ENCODE measurements around the gene HEATR5B.

The HEATR5B gene

DNA sequence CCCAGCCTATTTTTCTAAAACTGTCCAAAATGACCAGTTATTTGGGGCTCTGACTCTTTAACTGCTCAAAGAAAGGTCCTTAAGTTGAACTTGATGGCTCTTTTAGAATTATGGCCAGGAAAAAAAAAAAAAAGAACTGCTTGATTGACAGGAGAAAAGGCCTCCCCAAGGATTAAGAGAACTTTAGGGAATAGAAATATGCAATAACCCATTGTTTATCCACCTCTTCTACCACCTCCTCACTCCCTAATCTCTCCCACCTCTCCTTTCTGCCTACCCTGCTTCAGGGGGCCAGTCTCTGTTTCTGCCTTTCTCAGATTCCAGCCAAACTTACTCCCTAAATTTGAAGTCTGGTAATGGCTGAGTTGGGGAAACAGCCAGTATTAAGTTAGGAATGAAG, 112.2 kb downstream of the HEATR5B start:
- DNase-seq (ENCODE audit: insufficient read length, low spot score) (no peak), FAIRE-seq (no peak)
- TF ChIP-seq POLR2AphosphoS5 (IDR thresholded peaks at IDR 0.05; ENCODE audit: low read depth, low read length) (no peak), PAX5 (IDR thresholded peaks at IDR 0.05; ENCODE audit: insufficient read depth, low read length, severe bottlenecking) (no peak), SPI1 (IDR thresholded peaks at IDR 0.05; ENCODE audit: low read depth, low read length) (no peak), POU2F2 (IDR thresholded peaks at IDR 0.05; ENCODE audit: low read depth, low read length) (no peak), TAF1 (IDR thresholded peaks at IDR 0.05; ENCODE audit: low read depth, low read length) (no peak), POLR2A (IDR thresholded peaks at IDR 0.05; ENCODE audit: low read depth, low read length) (no peak)

DNA sequence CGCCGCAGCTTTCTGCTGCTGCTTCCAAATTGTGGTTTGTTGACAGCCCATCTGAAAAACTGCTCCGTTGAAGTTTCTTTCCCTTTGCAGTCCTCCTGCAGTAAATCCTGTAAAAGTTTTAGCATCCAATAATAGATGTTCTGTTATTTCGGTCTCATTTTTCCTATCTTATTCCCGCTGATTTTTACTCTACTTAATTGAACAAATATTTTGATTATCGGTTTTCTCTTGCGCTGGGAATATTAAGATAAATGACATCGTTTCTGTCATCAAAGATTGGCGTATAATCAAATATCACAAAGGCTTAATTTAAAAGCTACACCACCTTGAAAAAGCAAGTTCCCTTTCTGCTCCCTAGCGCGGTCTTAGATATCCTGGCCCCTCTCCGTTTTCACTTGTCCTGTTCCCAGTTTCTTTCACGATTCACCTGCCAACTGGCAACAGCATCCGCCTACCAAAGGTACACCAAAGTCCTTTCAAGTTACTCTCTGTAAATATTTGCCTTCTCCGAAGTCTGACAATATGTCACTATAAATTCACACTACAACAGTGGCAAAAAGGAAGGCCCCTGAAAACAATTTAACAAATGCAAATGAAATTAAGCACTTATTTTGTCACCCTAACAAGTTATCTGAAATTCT, 116.8 kb downstream of the HEATR5B start:
- peak; percentile 26 for FAIRE-seq
- TF ChIP-seq SPI1 (IDR thresholded peaks at IDR 0.05; ENCODE audit: low read depth, low read length) (no peak), POU2F2 (IDR thresholded peaks at IDR 0.05; ENCODE audit: low read depth, low read length) (no peak), TAF1 (IDR thresholded peaks at IDR 0.05; ENCODE audit: low read depth, low read length) (no peak), POLR2AphosphoS5 (IDR thresholded peaks at IDR 0.05; ENCODE audit: low read depth, low read length) (no peak), PAX5 (IDR thresholded peaks at IDR 0.05; ENCODE audit: insufficient read depth, low read length, severe bottlenecking) (no peak), POLR2A (IDR thresholded peaks at IDR 0.05; ENCODE audit: low read depth, low read length) (no peak)
- DNase-seq (ENCODE audit: insufficient read length, low spot score) = no peak

DNA sequence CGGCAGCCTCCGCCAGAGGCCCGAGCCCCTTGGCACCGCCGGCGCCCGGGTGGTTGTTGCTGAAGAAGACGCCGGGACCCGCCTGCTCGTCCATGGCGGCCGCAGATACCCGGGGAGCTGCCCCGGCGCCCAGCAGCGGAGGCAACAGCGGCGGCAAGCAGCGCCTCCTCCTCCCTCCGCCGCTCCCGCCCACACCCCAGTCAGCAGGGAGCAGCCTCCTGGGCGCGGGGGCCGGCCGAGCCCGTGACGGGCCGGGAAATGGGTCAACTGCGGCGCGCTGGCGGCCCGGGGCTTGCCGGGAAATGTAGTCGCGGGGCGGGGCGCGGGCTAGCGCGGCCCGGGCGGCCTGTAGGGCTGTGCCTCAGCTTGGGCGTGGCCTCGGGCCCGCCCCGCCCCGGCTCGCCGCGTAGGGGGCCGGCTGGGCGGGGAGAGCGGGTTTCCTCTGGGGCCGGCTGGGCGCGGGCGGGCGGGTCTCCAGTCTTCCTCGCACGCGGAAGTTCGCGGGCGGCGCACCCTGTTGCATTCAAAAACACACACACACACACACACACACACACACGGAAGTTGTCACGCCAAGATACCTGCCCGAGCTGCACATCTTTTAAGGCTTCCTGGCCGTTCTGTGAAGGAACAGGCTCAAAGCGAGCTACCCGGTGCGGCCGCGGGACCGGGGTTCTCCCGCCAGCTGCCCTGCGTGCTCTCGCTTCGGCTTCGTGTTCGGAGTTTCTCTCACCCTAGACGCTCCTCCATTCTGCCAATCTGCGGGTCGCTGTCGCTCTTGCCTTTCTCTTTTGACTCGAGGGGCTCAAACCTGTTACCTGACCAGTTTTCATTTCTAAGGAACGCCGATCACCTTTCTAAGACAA, 117.6 kb downstream of the HEATR5B start, which contains the start of gene STRN:
STRN (minus strand) TSS at position 167 of the 866 bp plus-strand sequence; CDS start at position 94, 73 bp downstream.
- FAIRE-seq (peak; percentile 96), DNase-seq (ENCODE audit: insufficient read length, low spot score) (peak; percentile 95)
- TF ChIP-seq TAF1 (IDR thresholded peaks at IDR 0.05; ENCODE audit: low read depth, low read length) = peak; percentile 66; the same call in 1 of the 2 replicates
- TF ChIP-seq SPI1 (IDR thresholded peaks at IDR 0.05; ENCODE audit: low read depth, low read length) = 0 out of 2 replicates have a peak, but pooled peaks have one; percentile 2
- TF ChIP-seq PAX5 (IDR thresholded peaks at IDR 0.05; ENCODE audit: insufficient read depth, low read length, severe bottlenecking) = peak; percentile 9
- TF ChIP-seq POLR2A (IDR thresholded peaks at IDR 0.05; ENCODE audit: low read depth, low read length) = peak; percentile 84
- peak; percentile 85 for TF ChIP-seq POLR2AphosphoS5 (IDR thresholded peaks at IDR 0.05; ENCODE audit: low read depth, low read length)
- peak; percentile 72; the same call in 1 of the 2 replicates for TF ChIP-seq POU2F2 (IDR thresholded peaks at IDR 0.05; ENCODE audit: low read depth, low read length)

DNA sequence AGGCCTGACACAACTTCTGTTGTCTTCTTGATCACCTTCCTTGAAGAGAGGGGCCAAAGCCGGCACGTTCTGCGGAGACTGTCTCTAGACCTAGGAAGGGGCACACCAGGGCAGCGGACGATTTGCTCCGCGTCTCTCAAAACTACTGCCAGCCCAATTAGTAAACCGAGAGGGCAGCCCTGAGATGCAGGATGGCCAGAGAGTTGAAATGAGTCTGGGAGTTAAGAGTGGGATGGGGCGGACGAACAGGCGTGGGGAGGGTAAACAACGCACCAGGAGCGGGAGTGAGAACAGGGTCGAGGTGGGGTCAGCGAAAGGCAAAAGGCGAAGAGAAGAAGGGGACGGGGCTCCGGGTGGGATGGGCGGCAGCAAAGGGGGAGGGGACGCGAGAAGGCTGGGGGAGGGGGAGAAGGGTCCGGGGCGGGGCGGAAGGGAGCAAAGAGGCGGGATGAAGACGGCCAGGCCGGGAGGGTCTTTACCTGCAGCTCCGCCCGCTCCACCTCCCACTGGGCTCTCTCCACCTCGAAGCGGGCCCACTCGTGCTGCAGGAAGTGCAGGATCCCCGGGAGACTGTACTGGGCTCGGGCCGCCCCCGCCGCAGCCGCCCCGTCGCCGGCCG, 118.3 kb downstream of the HEATR5B start:
- TF ChIP-seq POU2F2 (IDR thresholded peaks at IDR 0.05; ENCODE audit: low read depth, low read length) (no peak), TAF1 (IDR thresholded peaks at IDR 0.05; ENCODE audit: low read depth, low read length) (no peak), SPI1 (IDR thresholded peaks at IDR 0.05; ENCODE audit: low read depth, low read length) (no peak), POLR2A (IDR thresholded peaks at IDR 0.05; ENCODE audit: low read depth, low read length) (no peak)
- DNase-seq (ENCODE audit: insufficient read length, low spot score) (peak; percentile 24), FAIRE-seq (no peak)

DNA sequence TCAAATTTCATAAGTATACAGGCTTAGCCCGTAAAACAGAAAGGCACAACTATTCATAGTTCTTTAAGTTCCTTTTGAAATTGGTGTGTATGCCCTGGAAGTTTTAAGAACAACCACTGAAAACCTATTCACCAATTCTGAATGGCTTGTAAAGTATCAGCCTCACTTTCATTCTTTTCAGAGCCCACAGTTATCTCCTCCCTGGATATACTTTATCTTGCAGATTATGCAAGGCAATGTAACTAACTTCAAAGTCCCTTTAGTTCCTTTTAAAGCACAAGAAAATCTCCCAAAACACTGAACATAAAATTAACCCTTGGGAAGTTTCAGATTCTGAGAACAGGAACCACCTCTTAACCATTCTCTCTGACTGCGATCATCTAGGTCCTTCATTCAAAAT, 119.0 kb downstream of the HEATR5B start:
- TF ChIP-seq POLR2AphosphoS5 (IDR thresholded peaks at IDR 0.05; ENCODE audit: low read depth, low read length) (no peak), POLR2A (IDR thresholded peaks at IDR 0.05; ENCODE audit: low read depth, low read length) (no peak)
- FAIRE-seq (no peak), DNase-seq (ENCODE audit: insufficient read length, low spot score) (no peak)

DNA sequence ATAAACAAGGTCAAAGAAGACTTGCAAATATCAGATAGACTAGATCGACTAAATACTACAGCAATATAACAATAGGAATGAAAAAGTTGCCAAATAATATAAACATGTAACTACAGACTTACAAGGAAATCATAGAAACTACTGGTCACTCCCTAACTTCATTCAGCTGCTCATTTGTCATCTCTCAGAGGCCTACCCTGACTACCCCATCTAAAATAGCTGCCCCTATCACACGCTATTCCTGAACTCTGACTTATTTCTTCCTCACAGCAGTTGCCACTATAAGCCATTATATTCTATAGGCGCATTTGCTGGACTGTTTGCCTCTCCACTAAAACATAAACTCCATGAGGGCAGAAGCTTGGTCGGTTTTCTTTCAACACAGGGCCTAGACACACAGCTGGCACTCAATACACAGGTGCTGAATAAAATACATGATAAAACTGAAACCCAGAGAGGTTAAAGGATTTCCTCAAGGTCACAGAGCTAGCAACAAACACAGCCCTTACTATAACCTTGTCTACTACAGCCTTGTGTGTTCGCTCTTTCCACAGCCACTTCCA, 119.6 kb downstream of the HEATR5B start:
- DNase-seq (ENCODE audit: insufficient read length, low spot score) (no peak), FAIRE-seq (no peak)
- TF ChIP-seq SPI1 (IDR thresholded peaks at IDR 0.05; ENCODE audit: low read depth, low read length) (no peak), PAX5 (IDR thresholded peaks at IDR 0.05; ENCODE audit: insufficient read depth, low read length, severe bottlenecking) (no peak), POLR2AphosphoS5 (IDR thresholded peaks at IDR 0.05; ENCODE audit: low read depth, low read length) (no peak), POLR2A (IDR thresholded peaks at IDR 0.05; ENCODE audit: low read depth, low read length) (no peak), POU2F2 (IDR thresholded peaks at IDR 0.05; ENCODE audit: low read depth, low read length) (no peak), TAF1 (IDR thresholded peaks at IDR 0.05; ENCODE audit: low read depth, low read length) (no peak)

DNA sequence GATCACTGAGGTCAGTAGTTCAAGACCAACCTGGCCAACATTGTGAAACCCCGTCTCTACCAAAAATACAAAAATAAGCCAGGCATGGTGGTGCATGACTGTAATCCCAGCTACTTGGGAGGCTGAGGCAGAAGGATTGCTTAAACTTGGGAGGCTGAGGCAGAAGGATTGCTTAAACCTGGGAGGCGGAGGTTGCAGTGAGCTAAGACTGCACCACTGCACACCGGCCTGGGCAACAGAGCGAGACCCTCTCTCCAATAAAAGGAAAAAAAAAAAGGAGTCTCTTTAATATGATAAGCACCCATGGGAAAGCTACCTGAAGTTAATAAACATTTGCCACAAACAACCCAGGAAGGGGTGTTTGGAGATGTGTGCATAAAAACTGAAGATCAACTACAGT, 120.4 kb downstream of the HEATR5B start:
- TF ChIP-seq POU2F2 (IDR thresholded peaks at IDR 0.05; ENCODE audit: low read depth, low read length) (no peak), POLR2AphosphoS5 (IDR thresholded peaks at IDR 0.05; ENCODE audit: low read depth, low read length) (no peak), TAF1 (IDR thresholded peaks at IDR 0.05; ENCODE audit: low read depth, low read length) (no peak), POLR2A (IDR thresholded peaks at IDR 0.05; ENCODE audit: low read depth, low read length) (no peak), PAX5 (IDR thresholded peaks at IDR 0.05; ENCODE audit: insufficient read depth, low read length, severe bottlenecking) (no peak), SPI1 (IDR thresholded peaks at IDR 0.05; ENCODE audit: low read depth, low read length) (no peak)
- no peak for FAIRE-seq
- DNase-seq (ENCODE audit: insufficient read length, low spot score) = no peak

DNA sequence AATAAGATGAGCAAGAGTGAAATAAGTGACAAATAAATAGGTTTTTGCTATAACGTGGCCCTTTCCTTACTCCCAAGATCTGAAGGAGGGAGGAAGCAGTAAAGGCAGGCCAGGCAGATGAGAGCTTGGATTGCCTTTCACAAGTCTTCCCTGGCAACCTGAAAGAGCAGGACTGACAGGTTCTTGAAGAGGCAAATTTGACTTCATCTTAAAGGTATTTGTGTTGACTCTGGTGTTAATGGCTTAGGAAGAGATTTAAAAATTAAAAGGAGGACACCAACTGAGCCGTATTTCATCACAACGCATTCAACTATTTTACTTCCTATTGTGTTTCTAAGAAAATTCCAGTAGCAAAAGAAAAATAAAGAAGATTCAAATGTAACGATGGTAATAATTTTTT, 121.1 kb downstream of the HEATR5B start:
- no peak for FAIRE-seq
- TF ChIP-seq POLR2A (IDR thresholded peaks at IDR 0.05; ENCODE audit: low read depth, low read length) (no peak), PAX5 (IDR thresholded peaks at IDR 0.05; ENCODE audit: insufficient read depth, low read length, severe bottlenecking) (no peak), TAF1 (IDR thresholded peaks at IDR 0.05; ENCODE audit: low read depth, low read length) (no peak), POLR2AphosphoS5 (IDR thresholded peaks at IDR 0.05; ENCODE audit: low read depth, low read length) (no peak)

DNA sequence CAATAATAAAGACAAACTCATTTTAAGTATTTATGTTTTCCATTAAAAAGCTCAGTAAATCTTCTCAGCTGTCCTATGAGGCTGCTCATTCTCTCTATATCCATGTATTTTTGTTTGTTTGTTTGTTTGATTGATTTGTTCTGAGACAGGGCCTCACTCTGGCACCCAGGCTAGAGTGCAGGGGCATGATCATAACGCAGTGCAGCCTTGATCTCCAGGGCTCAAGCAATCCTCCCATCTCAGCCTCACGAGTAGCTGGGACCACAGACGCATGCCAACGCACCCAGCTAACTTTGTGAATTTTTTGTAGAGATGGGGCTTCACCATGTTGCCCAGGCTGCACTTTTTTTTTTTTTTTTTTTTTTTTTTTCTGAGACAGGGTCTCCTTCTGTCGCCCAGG, 123.4 kb downstream of the HEATR5B start:
- DNase-seq (ENCODE audit: insufficient read length, low spot score) = no peak
- no peak for FAIRE-seq
- TF ChIP-seq POLR2AphosphoS5 (IDR thresholded peaks at IDR 0.05; ENCODE audit: low read depth, low read length) (no peak), TAF1 (IDR thresholded peaks at IDR 0.05; ENCODE audit: low read depth, low read length) (no peak), PAX5 (IDR thresholded peaks at IDR 0.05; ENCODE audit: insufficient read depth, low read length, severe bottlenecking) (no peak), POU2F2 (IDR thresholded peaks at IDR 0.05; ENCODE audit: low read depth, low read length) (no peak), POLR2A (IDR thresholded peaks at IDR 0.05; ENCODE audit: low read depth, low read length) (no peak), SPI1 (IDR thresholded peaks at IDR 0.05; ENCODE audit: low read depth, low read length) (no peak)

More for the DNA sequence above, 121.1 kb downstream of the HEATR5B start:
- no peak for DNase-seq (ENCODE audit: insufficient read length, low spot score)

All from GM12891 (cell line).